Effector memory CD8-positive, alpha-beta T cell (primary cell): ENCODE measurements around the gene ZNF366.

Experiments
- ATAC-seq: fragments of 150-1000 bp; cut with Tn5 transposase; replicated peaks from 2 replicates; pipeline ENCODE4 v1.10.0; 2021; ENCODE audit warnings: mild to moderate bottlenecking, moderate library complexity
- DNase-seq, 3 experiments: peaks; one replicate each; pipeline ENCODE4 v3.0.0; 2021
- H3K27ac Mint-ChIP-seq, 2 donors: one replicate each; pipeline ENCODE4 v1.8.0; 2022; ENCODE audit warnings: mild to moderate bottlenecking in 2 of 2, mixed read lengths in 2 of 2, moderate library complexity in 2 of 2
- H3K27me3 Mint-ChIP-seq, 2 donors: one replicate each; pipeline ENCODE4 v1.8.0; 2022; ENCODE audit warnings: mixed read lengths in 2 of 2
- H3K36me3 Mint-ChIP-seq: one replicate; pipeline ENCODE4 v1.8.0; 2022; ENCODE audit warnings: mild to moderate bottlenecking, moderate library complexity, mixed read lengths; ENCODE audit not compliant: insufficient read depth
- H3K4me1 Mint-ChIP-seq, 2 donors: one replicate each; pipeline ENCODE4 v1.8.0; 2022; ENCODE audit warnings: low read depth in 2 of 2, mixed read lengths in 2 of 2
- H3K4me3 Mint-ChIP-seq, 2 donors: one replicate each; pipeline ENCODE4 v1.8.0; 2022; ENCODE audit warnings: mild to moderate bottlenecking in 2 of 2, mixed read lengths in 2 of 2, moderate library complexity in 2 of 2
- H3K9me3 Mint-ChIP-seq, 2 donors: one replicate each; pipeline ENCODE4 v1.8.0; 2022; ENCODE audit warnings: mixed read lengths in 2 of 2

The ZNF366 gene

GRCh38 chr5:72498284-72498683 lies 8.9 kb downstream of the ZNF366 start:
- no peaks in the 10 kb centered on the region for H3K36me3 Mint-ChIP-seq
- no peak overlapping the region for H3K4me3 Mint-ChIP-seq
- DNase-seq (no peak), ATAC-seq (no peak)
- no peaks in the 10 kb centered on the region for H3K4me1 Mint-ChIP-seq
- H3K27ac Mint-ChIP-seq = no peak overlapping the region
- peaks cover 21 to 42% of the 10 kb centered on the region in 2 donors for H3K27me3 Mint-ChIP-seq
- H3K9me3 Mint-ChIP-seq = no peaks in the 10 kb centered on the region

GRCh38 chr5:72497823-72498222 lies 9.4 kb downstream of the ZNF366 start:
- peaks cover 21 to 40% of the 10 kb centered on the region in 2 donors for H3K27me3 Mint-ChIP-seq
- no peak overlapping the region for H3K4me3 Mint-ChIP-seq
- H3K4me1 Mint-ChIP-seq = no peaks in the 10 kb centered on the region
- no peaks in the 10 kb centered on the region for H3K36me3 Mint-ChIP-seq
- H3K9me3 Mint-ChIP-seq = no peaks in the 10 kb centered on the region
- no peak overlapping the region for H3K27ac Mint-ChIP-seq
- DNase-seq (no peak), ATAC-seq (no peak)

GRCh38 chr5:72495410-72495809 lies 11.8 kb downstream of the ZNF366 start:
- DNase-seq (no peak), ATAC-seq (no peak)
- H3K36me3 Mint-ChIP-seq = no peaks in the 10 kb centered on the region
- no peaks in the 10 kb centered on the region for H3K4me1 Mint-ChIP-seq
- H3K4me3 Mint-ChIP-seq = no peak overlapping the region
- H3K27ac Mint-ChIP-seq = no peak overlapping the region
- peaks cover 26 to 36% of the 10 kb centered on the region in 2 donors for H3K27me3 Mint-ChIP-seq
- no peaks in the 10 kb centered on the region for H3K9me3 Mint-ChIP-seq

GRCh38 chr5:72494623-72495124 lies 12.5 kb downstream of the ZNF366 start:
- peaks cover 19 to 33% of the 10 kb centered on the region in 2 donors for H3K27me3 Mint-ChIP-seq
- H3K9me3 Mint-ChIP-seq = no peaks in the 10 kb centered on the region
- DNase-seq (no peak), ATAC-seq (no peak)
- H3K4me1 Mint-ChIP-seq = no peaks in the 10 kb centered on the region
- no peak overlapping the region for H3K27ac Mint-ChIP-seq
- H3K4me3 Mint-ChIP-seq = no peak overlapping the region
- no peaks in the 10 kb centered on the region for H3K36me3 Mint-ChIP-seq

- Mint-ChIP-seq H3K27me3 (peaks cover 8 to 29% of the 10 kb centered on the region in 2 donors), H3K4me3 (no peak overlapping the region), H3K27ac (no peak overlapping the region), H3K36me3 (peaks cover 4% of the 10 kb centered on the region), H3K9me3 (no peaks in the 10 kb centered on the region), H3K4me1 (no peaks in the 10 kb centered on the region)
- DNase-seq (no peak), ATAC-seq (no peak)
Measured at GRCh38 chr5:72489536-72489935, 17.7 kb downstream of the ZNF366 start.

GRCh38 chr5:72488756-72489155 lies 18.5 kb downstream of the ZNF366 start:
- H3K9me3 Mint-ChIP-seq = no peaks in the 10 kb centered on the region
- ATAC-seq = no peak
- no peak overlapping the region for H3K4me3 Mint-ChIP-seq
- H3K27me3 Mint-ChIP-seq = peaks cover 8 to 29% of the 10 kb centered on the region in 2 donors
- H3K4me1 Mint-ChIP-seq = no peaks in the 10 kb centered on the region
- no peak for DNase-seq
- H3K36me3 Mint-ChIP-seq = peaks cover 4% of the 10 kb centered on the region
- H3K27ac Mint-ChIP-seq = no peak overlapping the region

- no peak overlapping the region for H3K4me3 Mint-ChIP-seq
- no peaks in the 10 kb centered on the region for H3K9me3 Mint-ChIP-seq
- H3K27me3 Mint-ChIP-seq = peaks cover 8 to 30% of the 10 kb centered on the region in 2 donors
- ATAC-seq (no peak), DNase-seq (no peak)
- H3K27ac Mint-ChIP-seq = no peak overlapping the region
- H3K4me1 Mint-ChIP-seq = no peaks in the 10 kb centered on the region
- H3K36me3 Mint-ChIP-seq = peaks cover 4% of the 10 kb centered on the region
Measured at GRCh38 chr5:72487177-72487576, 20.0 kb downstream of the ZNF366 start.

GRCh38 chr5:72486371-72486770 lies 20.8 kb downstream of the ZNF366 start:
- DNase-seq (no peak), ATAC-seq (no peak)
- Mint-ChIP-seq H3K4me1 (no peaks in the 10 kb centered on the region), H3K27ac (no peak overlapping the region), H3K4me3 (no peak overlapping the region), H3K36me3 (peaks cover 4% of the 10 kb centered on the region), H3K27me3 (peaks cover 8 to 35% of the 10 kb centered on the region in 2 donors), H3K9me3 (no peaks in the 10 kb centered on the region)

GRCh38 chr5:72485430-72485974 lies 21.7 kb downstream of the ZNF366 start:
- ATAC-seq = no peak
- Mint-ChIP-seq H3K4me1 (no peaks in the 10 kb centered on the region), H3K4me3 (no peak overlapping the region), H3K36me3 (peaks cover 4% of the 10 kb centered on the region), H3K27me3 (peaks cover 9 to 34% of the 10 kb centered on the region in 2 donors), H3K27ac (no peak overlapping the region), H3K9me3 (no peaks in the 10 kb centered on the region)
- DNase-seq = no peak

GRCh38 chr5:72482046-72482445 lies 25.2 kb downstream of the ZNF366 start:
- H3K27me3 Mint-ChIP-seq = peaks cover 20 to 33% of the 10 kb centered on the region in 2 donors
- H3K9me3 Mint-ChIP-seq = no peaks in the 10 kb centered on the region
- no peak overlapping the region for H3K27ac Mint-ChIP-seq
- ATAC-seq = no peak
- no peaks in the 10 kb centered on the region for H3K36me3 Mint-ChIP-seq
- H3K4me1 Mint-ChIP-seq = no peaks in the 10 kb centered on the region
- no peak for DNase-seq
- H3K4me3 Mint-ChIP-seq = no peak overlapping the region

GRCh38 chr5:72480841-72481240 lies 26.4 kb downstream of the ZNF366 start:
- Mint-ChIP-seq H3K4me1 (no peaks in the 10 kb centered on the region), H3K9me3 (no peaks in the 10 kb centered on the region), H3K27me3 (peaks cover 32 to 33% of the 10 kb centered on the region in 2 donors), H3K27ac (no peak overlapping the region), H3K36me3 (no peaks in the 10 kb centered on the region), H3K4me3 (no peak overlapping the region)
- ATAC-seq (no peak), DNase-seq (no peak)

- H3K9me3 Mint-ChIP-seq = no peaks in the 10 kb centered on the region
- DNase-seq (no peak), ATAC-seq (no peak)
- H3K4me1 Mint-ChIP-seq = no peaks in the 10 kb centered on the region
- no peaks in the 10 kb centered on the region for H3K36me3 Mint-ChIP-seq
- H3K27me3 Mint-ChIP-seq = peaks cover 28 to 36% of the 10 kb centered on the region in 2 donors
- no peak overlapping the region for H3K27ac Mint-ChIP-seq
- no peak overlapping the region for H3K4me3 Mint-ChIP-seq
Measured at GRCh38 chr5:72479921-72480320, 27.3 kb downstream of the ZNF366 start.

- no peaks in the 10 kb centered on the region for H3K4me1 Mint-ChIP-seq
Measured at GRCh38 chr5:72478684-72479083, 28.5 kb downstream of the ZNF366 start.

GRCh38 chr5:72478276-72478675 lies 28.9 kb downstream of the ZNF366 start:
- Mint-ChIP-seq H3K9me3 (no peaks in the 10 kb centered on the region), H3K27ac (no peak overlapping the region), H3K4me1 (no peaks in the 10 kb centered on the region)

More at GRCh38 chr5:72478684-72479083, 28.5 kb downstream of the ZNF366 start:
- ATAC-seq = no peak
- H3K27ac Mint-ChIP-seq = no peak overlapping the region
- no peak overlapping the region for H3K4me3 Mint-ChIP-seq
- no peaks in the 10 kb centered on the region for H3K36me3 Mint-ChIP-seq
- no peak for DNase-seq
- no peaks in the 10 kb centered on the region for H3K9me3 Mint-ChIP-seq
- H3K27me3 Mint-ChIP-seq = peaks cover 35 to 42% of the 10 kb centered on the region in 2 donors

More at GRCh38 chr5:72478276-72478675, 28.9 kb downstream of the ZNF366 start:
- ATAC-seq (no peak), DNase-seq (no peak)
- peaks cover 39 to 44% of the 10 kb centered on the region in 2 donors for H3K27me3 Mint-ChIP-seq
- no peak overlapping the region for H3K4me3 Mint-ChIP-seq
- no peaks in the 10 kb centered on the region for H3K36me3 Mint-ChIP-seq
